ENCODE data around the gene UBIAD1. TPM values are rescaled to one million over a fixed set of nuclear protein-coding genes. Genes with fewer than 3 reads are reported as not detected.

Gene UBIAD1
- total RNA-seq, 1 experiment from 2014 or later = 7.6 TPM

- DNase-seq (ENCODE audit: low spot score) = no peak
These were observed 39.1 kb downstream of the UBIAD1 start for GRCh38 chr1:11311816-11312755.

- DNase-seq (ENCODE audit: low spot score) = no peak
These were observed 42.0 kb downstream of the UBIAD1 start for GRCh38 chr1:11314959-11315358.

- no peak for DNase-seq (ENCODE audit: low spot score)
These were observed 43.7 kb downstream of the UBIAD1 start for GRCh38 chr1:11316701-11317100.

- no peak for DNase-seq (ENCODE audit: low spot score)
These were observed 46.0 kb downstream of the UBIAD1 start for GRCh38 chr1:11318982-11319381.

- no peak for DNase-seq (ENCODE audit: low spot score)
These were observed 47.3 kb downstream of the UBIAD1 start for GRCh38 chr1:11320153-11320936.

- DNase-seq (ENCODE audit: low spot score) = peak; percentile 53
These were observed 48.9 kb downstream of the UBIAD1 start for GRCh38 chr1:11321656-11322491.

GRCh38 chr1:11324567-11325165 is 51.7 kb downstream of the UBIAD1 start:
- DNase-seq (ENCODE audit: low spot score) = no peak

- DNase-seq (ENCODE audit: low spot score) = no peak
These were observed 53.1 kb downstream of the UBIAD1 start for GRCh38 chr1:11326070-11326469.

GRCh38 chr1:11328444-11328843 is 55.4 kb downstream of the UBIAD1 start:
- DNase-seq (ENCODE audit: low spot score) = no peak

GRCh38 chr1:11330411-11330810 is 57.4 kb downstream of the UBIAD1 start:
- no peak for DNase-seq (ENCODE audit: low spot score)

GRCh38 chr1:11331036-11331944 is 58.3 kb downstream of the UBIAD1 start:
- DNase-seq (ENCODE audit: low spot score) = peak; percentile 30

GRCh38 chr1:11331945-11332546 is 59.0 kb downstream of the UBIAD1 start:
- DNase-seq (ENCODE audit: low spot score) = no peak

- DNase-seq (ENCODE audit: low spot score) = peak; percentile 10
These were observed 60.6 kb downstream of the UBIAD1 start for GRCh38 chr1:11333631-11334030.

- DNase-seq (ENCODE audit: low spot score) = no peak
These were observed 61.3 kb downstream of the UBIAD1 start for GRCh38 chr1:11334261-11334804.

- no peak for DNase-seq (ENCODE audit: low spot score)
These were observed 61.8 kb downstream of the UBIAD1 start for GRCh38 chr1:11334821-11335220.

- DNase-seq (ENCODE audit: low spot score) = no peak
These were observed 62.5 kb downstream of the UBIAD1 start for GRCh38 chr1:11335417-11336056.

GRCh38 chr1:11337580-11338073 is 64.6 kb downstream of the UBIAD1 start:
- DNase-seq (ENCODE audit: low spot score) = peak; percentile 8
